DMS79 treated with DMSO at 0.1 percent for 48 hours (cell line): ENCODE results near the gene EVI5L.

Experiments used
- DNase-seq: peaks from one replicate; lab custom pipeline; 2025; lab: John Stamatoyannopoulos, UW

EVI5L gene

DNA sequence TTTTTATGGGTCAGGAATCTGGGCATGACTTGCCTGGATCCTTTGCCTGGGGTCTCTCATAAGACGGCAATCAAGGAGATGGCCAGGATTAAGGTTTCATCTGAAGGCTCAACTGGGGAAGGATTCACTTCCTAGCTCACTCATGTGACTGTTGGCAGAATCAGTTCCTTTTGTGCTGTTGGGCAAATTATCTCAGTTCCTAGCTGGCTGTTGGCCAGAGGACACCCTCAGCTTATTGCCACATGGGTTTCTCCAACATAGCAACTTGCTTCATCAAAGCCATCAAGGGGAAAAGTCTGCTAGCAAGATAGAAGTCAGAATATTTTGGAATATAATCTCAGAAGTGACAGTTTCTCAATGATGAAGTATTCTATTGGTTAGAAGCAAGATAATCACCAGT, 12.2 kb upstream of the EVI5L start:
- no peak for DNase-seq

DNA sequence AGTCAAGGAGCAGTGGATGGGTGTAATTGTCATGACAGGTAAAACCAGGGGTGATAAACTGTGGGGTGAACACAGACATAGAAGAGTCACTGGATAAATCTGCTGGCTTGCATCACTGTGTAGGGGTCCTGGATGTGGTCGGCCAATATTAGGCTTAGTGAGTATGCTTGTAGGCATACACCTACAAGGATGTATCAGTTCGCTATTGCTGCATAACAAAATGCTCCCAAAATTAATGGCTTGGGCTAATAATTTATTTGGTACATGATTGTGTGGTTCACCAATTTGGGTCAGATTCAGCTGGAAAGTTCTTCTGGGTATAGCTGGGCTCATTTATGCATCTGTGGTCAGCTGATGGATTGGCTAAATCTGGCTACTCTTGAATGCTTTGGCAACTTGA, 11.2 kb upstream of the EVI5L start:
- no peak for DNase-seq

DNA sequence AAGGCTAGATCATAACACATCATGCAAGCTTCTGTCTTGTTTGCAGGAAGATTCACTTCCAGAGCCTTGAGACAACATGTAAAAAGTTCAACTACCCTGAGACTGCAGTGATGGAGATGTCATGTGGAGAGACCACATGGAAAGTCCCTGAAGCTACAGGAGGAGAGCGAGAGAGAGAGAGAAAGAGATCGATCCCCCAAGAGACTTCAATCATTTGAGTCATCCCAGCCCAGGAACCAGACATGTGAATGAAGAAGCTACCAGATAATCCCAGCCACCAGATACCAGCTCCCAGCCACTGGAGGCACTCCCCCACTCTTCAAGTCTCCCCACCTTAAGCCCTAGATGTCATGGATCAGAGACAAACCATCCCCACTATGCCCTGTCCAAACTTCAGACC, 10.7 kb upstream of the EVI5L start:
- DNase-seq: no peak

- DNase-seq: no peak
Observed at GRCh38 chr19:7820588-7820987, 9.4 kb upstream of the EVI5L start.

GRCh38 chr19:7822910-7823515, 7.0 kb upstream of the EVI5L start:
- no peak for DNase-seq

- DNase-seq: no peak
Observed at GRCh38 chr19:7823686-7824301, 6.2 kb upstream of the EVI5L start.

DNA sequence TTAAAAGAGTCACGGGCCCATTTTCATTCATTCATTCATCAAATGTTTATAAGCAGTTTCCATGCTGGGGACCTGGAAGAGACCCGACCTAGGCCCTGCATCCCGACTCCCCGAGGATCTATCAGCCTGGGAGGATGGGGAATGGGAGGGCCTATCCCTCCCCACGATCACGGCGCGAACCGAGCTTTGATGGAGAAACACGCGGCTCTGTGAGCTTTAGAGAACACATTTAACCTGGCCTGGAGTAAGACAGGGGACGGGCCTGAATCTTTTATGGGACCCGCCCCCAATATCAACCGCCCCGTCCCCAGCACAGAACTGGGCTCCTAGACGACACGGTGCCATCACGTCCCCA, 875 bp upstream of the EVI5L start:
- no peak for DNase-seq

- no peak for DNase-seq
Observed at GRCh38 chr19:7830272-7830771, 304 bp downstream of the EVI5L start.

- DNase-seq: no peak
Observed at GRCh38 chr19:7830823-7831222, 805 bp downstream of the EVI5L start.

DNA sequence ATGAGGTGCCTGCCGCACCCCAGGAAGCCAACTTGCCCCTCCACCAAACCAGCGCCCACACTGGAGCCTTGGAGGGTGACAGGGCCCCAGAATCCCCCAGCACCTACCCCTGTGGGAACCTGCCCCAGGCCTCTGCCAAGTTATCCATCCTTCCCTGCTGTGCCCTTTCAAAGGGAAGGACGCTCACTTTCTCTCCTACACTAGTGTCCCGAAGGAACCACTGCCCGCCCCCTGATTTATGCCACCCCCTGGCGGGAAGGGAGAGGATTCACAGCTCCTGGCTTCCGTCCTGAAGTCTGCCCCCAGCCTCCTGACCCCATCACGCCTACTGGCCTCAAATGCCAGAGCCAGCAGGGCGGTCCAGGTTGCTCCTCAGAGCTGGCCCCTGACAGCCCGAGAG, 1.4 kb downstream of the EVI5L start:
- DNase-seq: no peak

DNA sequence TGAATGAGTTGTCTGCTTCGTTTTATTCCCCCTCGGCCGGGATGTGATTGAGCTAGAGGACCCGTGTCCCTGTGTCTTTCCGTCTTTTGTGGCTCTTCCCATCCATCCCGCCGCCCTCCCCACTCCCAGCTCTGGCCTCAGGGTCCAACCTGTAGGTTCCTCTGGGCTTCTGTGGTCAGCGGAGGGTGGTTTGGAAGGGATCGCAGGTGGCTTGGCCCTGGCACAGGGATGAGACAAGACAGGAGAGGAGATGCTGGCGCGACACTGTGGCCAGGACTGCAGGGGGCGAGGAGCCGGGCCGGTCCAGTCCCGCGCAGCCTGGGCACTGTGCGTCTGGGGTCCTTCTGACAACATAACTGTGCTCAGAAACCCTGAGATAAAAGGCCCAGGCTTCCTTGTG, 2.0 kb downstream of the EVI5L start:
- no peak for DNase-seq

DNA sequence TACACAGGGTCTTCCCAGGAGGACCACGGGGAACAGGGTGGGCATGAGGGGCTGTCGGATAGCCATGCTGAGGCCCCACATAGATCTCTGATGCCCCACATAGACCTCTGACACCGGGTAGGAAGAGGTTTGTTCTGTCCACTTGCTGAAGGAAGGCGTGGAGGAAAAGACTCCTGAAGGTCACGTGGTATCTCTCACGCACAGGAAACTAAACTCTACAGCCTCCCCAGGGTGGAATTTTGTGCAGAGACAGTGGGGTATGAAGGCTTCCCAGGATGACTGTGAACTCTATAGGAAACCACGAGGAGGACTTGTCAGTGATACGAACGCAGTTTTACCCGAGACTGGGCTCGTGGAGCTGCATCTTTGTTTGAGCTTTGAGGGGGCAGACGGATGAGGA, 2.8 kb downstream of the EVI5L start:
- DNase-seq: no peak

- peak; percentile 30 for DNase-seq
Observed at GRCh38 chr19:7833225-7834099, 3.4 kb downstream of the EVI5L start.

GRCh38 chr19:7839476-7839875, 9.5 kb downstream of the EVI5L start:
- DNase-seq: no peak

DNA sequence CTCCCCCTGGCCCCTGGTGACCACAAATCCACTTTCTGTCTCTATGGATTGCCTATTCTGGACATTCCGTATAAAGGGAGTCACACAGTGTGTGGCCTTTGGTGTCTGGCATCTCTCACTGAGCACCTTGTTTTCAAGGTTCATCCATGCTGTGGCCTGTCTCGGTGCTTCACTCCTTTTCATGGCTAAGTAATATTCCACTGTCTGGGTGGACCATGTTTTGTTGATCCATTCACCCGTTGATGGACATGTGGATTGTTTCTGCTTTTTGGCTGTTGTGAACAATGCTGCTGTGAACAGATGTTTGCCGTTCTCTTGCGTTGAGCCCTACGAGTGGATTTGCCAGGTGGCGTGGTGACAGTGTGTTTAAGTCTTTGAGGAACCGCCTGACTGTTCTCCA, 10.6 kb downstream of the EVI5L start:
- DNase-seq: no peak

GRCh38 chr19:7841751-7842660, 12.0 kb downstream of the EVI5L start:
- DNase-seq: no peak

- no peak for DNase-seq
Observed at GRCh38 chr19:7842661-7843294, 12.8 kb downstream of the EVI5L start.

DNA sequence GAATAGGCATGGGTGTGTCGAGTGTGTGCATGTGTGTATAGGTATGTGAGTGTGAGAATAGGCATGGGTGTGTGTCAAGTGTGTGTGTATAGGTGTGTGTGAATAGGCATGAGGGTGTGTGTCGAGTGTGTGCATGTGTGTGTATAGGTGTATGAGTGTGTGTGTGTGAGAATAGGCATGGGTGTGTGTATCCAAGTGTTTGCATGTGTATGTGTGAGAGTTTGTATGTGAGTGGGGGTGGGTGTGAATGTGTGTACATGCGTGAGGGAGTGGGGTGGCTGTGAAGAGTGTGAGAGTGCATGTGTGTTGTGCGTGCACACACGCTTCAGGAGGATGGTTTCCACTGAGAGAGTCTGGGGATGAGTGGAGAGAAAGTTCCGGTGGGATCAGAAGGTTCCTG, 13.5 kb downstream of the EVI5L start:
- no peak for DNase-seq

GRCh38 chr19:7844405-7844804, 14.4 kb downstream of the EVI5L start:
- no peak for DNase-seq

GRCh38 chr19:7844951-7845350, 14.9 kb downstream of the EVI5L start:
- no peak for DNase-seq

- no peak for DNase-seq
Observed at GRCh38 chr19:7845390-7846154, 15.6 kb downstream of the EVI5L start.
